A549 (cell line): ENCODE measurements around the gene RHOF. TPM values are rescaled to one million over a fixed set of nuclear protein-coding genes. Genes with fewer than 3 reads are reported as not detected.
A peak's percentile ranks its signal among the peaks of the same experiment; 100 is the strongest.

Experiments used
- ATAC-seq, 2 experiments: fragments of 200-7000 bp in 1 of 2; fragments of >200 bp in 1 of 2; cut with Nextera tagmentation in 1 of 2; cut with Tn5 transposase in 1 of 2; 3 replicates each; pipeline versions ENCODE4 v1.8.0 to v1.9.1; 2018 to 2020; ENCODE audit warnings: mild to moderate bottlenecking in 1 of 2, moderate library complexity in 1 of 2
- CTCF ChIA-PET: fragments of 300-600 bp; sonication (Branson Sonifier 250); formaldehyde crosslinking; extraction: SDS; loops from one replicate; lab custom pipeline; 2021; ENCODE audit warnings: antibody characterized with exemption, inconsistent platforms; lab: Yijun Ruan, JAX
- POLR2A ChIA-PET: fragments of 350-600 bp; formaldehyde crosslinking; extraction: SDS; loops from one replicate; lab custom pipeline; 2021; ENCODE audit warnings: antibody characterized with exemption, inconsistent platforms; lab: Yijun Ruan, JAX
- DNase-seq, 2 experiments: peaks; one replicate each; pipeline versions ENCODE4 v3.0.0 to v3.0.0-alpha.2; 2011 to 2016; ENCODE audit warnings: low read depth in 1 of 2, low spot score in 1 of 2
- FAIRE-seq: peaks from 2 replicates; lab custom pipeline; 2011; peaks lifted over from hg19 to GRCh38; lab: Jason Lieb, UNC
- H3K27ac ChIP-seq, 2 experiments: fragments of >200 bp; sonication (Bioruptor Twin); formaldehyde crosslinking; 3 replicates each; pipeline ENCODE4 v1.5.1; 2016 to 2017
- H3K4me1 ChIP-seq: fragments of >200 bp; sonication (Bioruptor Twin); formaldehyde crosslinking; 3 replicates; pipeline ENCODE4 v1.6.1; 2016
- H3K4me2 ChIP-seq: fragments of >200 bp; sonication (Bioruptor Twin); formaldehyde crosslinking; 3 replicates; pipeline ENCODE4 v1.6.1; 2016
- H3K4me3 ChIP-seq: fragments of >200 bp; sonication (Bioruptor Twin); formaldehyde crosslinking; 3 replicates; pipeline ENCODE4 v1.5.1; 2016
- H3K9me3 ChIP-seq: fragments of >200 bp; sonication (Bioruptor Twin); formaldehyde crosslinking; 3 replicates; pipeline ENCODE4 v1.6.1; 2016
- ATOH8 ChIP-seq: fragments of 250-450 bp; sonication (Bioruptor Pico); IDR thresholded peaks from 2 replicates; pipeline ENCODE4 v1.5.0; 2020; ENCODE audit warnings: low read depth, mild to moderate bottlenecking, moderate library complexity
- CHD2 ChIP-seq: fragments of 150-350 bp; IDR thresholded peaks from 2 replicates; pipeline ENCODE4 v1.6.1; 2014; ENCODE audit warnings: low read length; ENCODE audit not compliant: partially characterized antibody
- CTCF ChIP-seq: fragments of >200 bp; sonication (Bioruptor Twin); formaldehyde crosslinking; IDR thresholded peaks from 3 replicates; pipeline ENCODE4 v1.5.1; 2016
- EHMT2 ChIP-seq: fragments of 200-600 bp; sonication (generic); IDR thresholded peaks from 2 replicates; pipeline ENCODE4 v1.6.1; 2016; ENCODE audit warnings: antibody characterized with exemption, low read depth, mild to moderate bottlenecking, moderate library complexity
- ELK1 ChIP-seq: fragments of 150-350 bp; IDR thresholded peaks from 2 replicates; pipeline ENCODE4 v1.6.1; 2014; ENCODE audit warnings: low read depth, mild to moderate bottlenecking, low read length
- JUNB ChIP-seq: fragments of >200 bp; sonication (Bioruptor Twin); formaldehyde crosslinking; IDR thresholded peaks from 2 replicates; pipeline ENCODE4 v1.6.1; 2016
- KDM1A ChIP-seq: fragments of 200-600 bp; sonication (generic); IDR thresholded peaks from 2 replicates; pipeline ENCODE4 v1.6.1; 2016; ENCODE audit warnings: low read depth, mild to moderate bottlenecking
- MAX ChIP-seq: IDR thresholded peaks from 2 replicates; pipeline ENCODE4 v1.6.1; 2012
- NPAS2 ChIP-seq: fragments of 250-450 bp; sonication (Bioruptor Pico); IDR thresholded peaks from 2 replicates; pipeline ENCODE4 v1.8.0; 2022; ENCODE audit warnings: mild to moderate bottlenecking, moderate library complexity, borderline replicate concordance
- PHF8 ChIP-seq: fragments of 200-600 bp; sonication (generic); IDR thresholded peaks from 2 replicates; pipeline ENCODE4 v1.6.1; 2016; ENCODE audit warnings: low read depth, mild to moderate bottlenecking, antibody characterized with exemption, moderate library complexity, borderline replicate concordance
- POLR2AphosphoS2 ChIP-seq: conservative IDR thresholded peaks from 2 replicates; pipeline ENCODE4 v1.6.1; 2012; ENCODE audit warnings: low read length, improper control_type of control experiment, inconsistent platforms
- RARB ChIP-seq: fragments of 250-450 bp; sonication (Bioruptor Pico); IDR thresholded peaks from 2 replicates; pipeline ENCODE4 v1.8.0; 2021; ENCODE audit warnings: mild to moderate bottlenecking, moderate library complexity
- SMC3 ChIP-seq: fragments of >200 bp; sonication (Bioruptor Twin); formaldehyde crosslinking; IDR thresholded peaks from 3 replicates; pipeline ENCODE4 v1.6.1; 2018; ENCODE audit warnings: inconsistent platforms
- SREBF2 ChIP-seq: fragments of 450-650 bp; IDR thresholded peaks from 2 replicates; pipeline ENCODE4 v1.6.1; 2014; ENCODE audit warnings: mild to moderate bottlenecking, moderate library complexity
- TFCP2L1 ChIP-seq: fragments of 250-450 bp; sonication (Bioruptor Pico); IDR thresholded peaks from 2 replicates; pipeline ENCODE4 v1.5.0; 2021; ENCODE audit warnings: mild to moderate bottlenecking
- USF2 ChIP-seq: fragments of 450-650 bp; IDR thresholded peaks from 2 replicates; pipeline ENCODE4 v1.6.1; 2014; ENCODE audit warnings: antibody characterized with exemption
- ZFP36 ChIP-seq: fragments of 450-650 bp; IDR thresholded peaks from 2 replicates; pipeline ENCODE4 v1.6.1; 2014; ENCODE audit warnings: borderline replicate concordance; ENCODE audit not compliant: partially characterized antibody
- WGBS: methylation state at CpG from one replicate; pipeline ENCODE4 v1.1.6; 2017; ENCODE audit errors: missing lambda C conversion rate; 5-methylcytosine and 5-hydroxymethylcytosine counted together
- polyA plus RNA-seq, 4 experiments: library from polyadenylated mRNA; depleted of rRNA in 3 of 4; stranded (reverse); fragments of >200 nt; fragmentation: RNase III in 1 of 4; extraction: RNeasy Plus Mini Kit Qiagen cat#74134 plus additional on column Dnase treatment in 1 of 4; gene quantifications; 2 replicates in 3 of 4; 3 replicates in 1 of 4; pipeline ENCODE4 v1.2.3, GENCODE V29; 2011 to 2017
- TF ChIP-seq, protein P1 (sequence below): fragments of 250-450 bp; sonication (Bioruptor Pico); IDR thresholded peaks from 2 replicates; pipeline ENCODE4 v1.5.0; 2021; ENCODE audit warnings: mild to moderate bottlenecking, moderate library complexity, borderline replicate concordance

Gene RHOF
- polyA plus RNA-seq, 2 of the 4 experiments (the other 2 are of a cell fraction), result 47.1 to 52.3 TPM

DNA sequence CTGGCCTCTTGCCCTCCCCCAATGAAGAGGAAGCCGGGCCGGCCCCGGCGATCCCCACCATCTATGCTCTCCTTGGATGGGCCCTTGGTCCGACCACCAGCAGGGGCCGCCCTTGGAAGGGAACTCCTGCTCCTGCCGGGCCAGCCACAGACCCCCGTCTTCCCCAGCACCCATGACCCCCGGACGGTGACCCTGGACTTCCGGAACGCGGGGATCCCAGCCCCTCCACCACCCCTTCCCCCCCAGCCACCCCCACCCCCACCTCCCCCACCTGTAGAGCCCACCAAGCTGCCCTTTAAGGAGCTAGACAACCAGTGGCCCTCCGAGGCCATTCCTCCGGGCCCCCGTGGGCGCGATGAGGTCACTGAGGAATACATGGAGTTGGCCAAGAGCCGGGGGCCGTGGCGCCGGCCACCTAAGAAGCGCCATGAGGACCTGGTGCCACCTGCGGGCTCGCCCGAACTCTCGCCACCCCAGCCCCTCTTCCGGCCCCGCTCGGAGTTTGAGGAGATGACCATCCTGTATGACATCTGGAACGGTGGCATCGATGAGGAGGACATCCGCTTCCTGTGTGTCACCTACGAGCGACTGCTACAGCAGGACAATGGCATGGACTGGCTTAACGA lies 29.7 kb upstream of the RHOF start:
- ChIA-PET CTCF (interaction anchor here (1.4 to 72.2 kb wide), 3 partner anchors 13 to 38 kb away, joined by 5 to 2657 read pairs (median 6); partner anchors contain the start of genes RHOF and SETD1B), POLR2A (interaction anchor here (0.6 kb wide), 1 partner anchor 184 kb away, joined by 4 read pairs; no protein-coding TSS in a partner anchor)
- H3K4me3 ChIP-seq, result no peak overlapping the region
- H3K4me1 ChIP-seq, result no peaks in the 10 kb centered on the region
- WGBS, result 93% methylated on average over 26 of the region's 36 CpGs
- TF ChIP-seq CTCF (0 out of 3 replicates have a peak, but pooled peaks have one; percentile 7), USF2 (no peak)
- DNase-seq (no peak), FAIRE-seq (no peak), ATAC-seq (peak; percentile 26 to 44; a peak in 3 of 6 replicates)
- H3K9me3 ChIP-seq, result no peaks in the 10 kb centered on the region
- no peak overlapping the region for H3K4me2 ChIP-seq
- no peak overlapping the region for H3K27ac ChIP-seq

DNA sequence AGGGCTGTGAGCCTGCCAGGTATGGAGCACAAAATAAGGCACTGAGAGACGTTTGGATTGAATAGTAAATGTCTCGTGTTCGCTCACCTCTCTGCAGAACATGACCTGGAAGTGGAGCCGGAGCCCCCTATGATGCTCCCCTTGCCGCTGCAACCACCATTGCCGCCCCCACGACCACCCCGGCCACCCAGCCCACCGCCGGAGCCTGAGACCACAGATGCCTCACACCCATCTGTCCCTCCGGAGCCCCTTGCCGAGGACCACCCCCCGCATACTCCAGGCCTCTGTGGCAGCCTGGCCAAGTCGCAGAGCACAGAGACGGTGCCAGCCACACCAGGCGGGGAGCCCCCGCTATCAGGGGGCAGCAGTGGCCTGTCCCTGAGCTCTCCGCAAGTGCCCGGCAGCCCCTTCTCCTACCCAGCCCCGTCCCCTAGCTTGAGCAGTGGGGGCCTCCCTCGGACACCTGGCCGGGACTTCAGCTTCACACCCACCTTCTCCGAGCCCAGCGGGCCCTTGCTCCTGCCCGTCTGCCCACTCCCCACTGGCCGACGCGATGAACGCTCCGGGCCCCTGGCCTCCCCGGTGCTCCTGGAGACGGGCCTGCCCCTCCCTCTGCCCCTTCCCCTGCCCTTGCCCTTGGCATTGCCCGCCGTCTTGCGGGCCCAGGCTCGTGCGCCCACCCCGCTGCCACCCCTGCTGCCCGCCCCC lies 29.1 kb upstream of the RHOF start:
- TF ChIP-seq EHMT2 (no peak), RARB (CRISPR knock-in tag) (no peak), SMC3 (no peak), ELK1 (no peak), PHF8 (no peak), JUNB (no peak), ZFP36 (no peak), CTCF (no peak), MAX (no peak), KDM1A (no peak), CHD2 (no peak), POLR2AphosphoS2 (no peak), SREBF2 (no peak), ATOH8 (CRISPR knock-in tag) (no peak), NPAS2 (CRISPR knock-in tag) (no peak), TFCP2L1 (no peak)
- TF ChIP-seq, protein P1, sequence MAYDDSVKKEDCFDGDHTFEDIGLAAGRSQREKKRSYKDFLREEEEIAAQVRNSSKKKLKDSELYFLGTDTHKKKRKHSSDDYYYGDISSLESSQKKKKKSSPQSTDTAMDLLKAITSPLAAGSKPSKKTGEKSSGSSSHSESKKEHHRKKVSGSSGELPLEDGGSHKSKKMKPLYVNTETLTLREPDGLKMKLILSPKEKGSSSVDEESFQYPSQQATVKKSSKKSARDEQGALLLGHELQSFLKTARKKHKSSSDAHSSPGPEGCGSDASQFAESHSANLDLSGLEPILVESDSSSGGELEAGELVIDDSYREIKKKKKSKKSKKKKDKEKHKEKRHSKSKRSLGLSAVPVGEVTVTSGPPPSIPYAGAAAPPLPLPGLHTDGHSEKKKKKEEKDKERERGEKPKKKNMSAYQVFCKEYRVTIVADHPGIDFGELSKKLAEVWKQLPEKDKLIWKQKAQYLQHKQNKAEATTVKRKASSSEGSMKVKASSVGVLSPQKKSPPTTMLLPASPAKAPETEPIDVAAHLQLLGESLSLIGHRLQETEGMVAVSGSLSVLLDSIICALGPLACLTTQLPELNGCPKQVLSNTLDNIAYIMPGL (CRISPR knock-in tag), result no peak
- CTCF ChIA-PET, result interaction anchor here (72.2 kb wide), 1 partner anchor 37 kb away, joined by 2657 read pairs; the partner anchor contains the start of genes RHOF and SETD1B
- ATAC-seq (no peak), FAIRE-seq (no peak), DNase-seq (no peak)
- no peak overlapping the region for H3K27ac ChIP-seq
- H3K4me2 ChIP-seq, result no peak overlapping the region
- no peaks in the 10 kb centered on the region for H3K9me3 ChIP-seq
- no peak overlapping the region for H3K4me3 ChIP-seq
- POLR2A ChIA-PET, result no interaction called here
- H3K4me1 ChIP-seq, result no peaks in the 10 kb centered on the region
- WGBS, result 94% methylated on average over 30 of the region's 39 CpGs
